HL-60/S4 treated with retinoic acid at 250 ng/mL for 4 days and 3 days (cell line): ENCODE measurements around the gene RSPRY1.

Experiments used
- in situ Hi-C: fragments of 300-500 bp; cut with MboI; formaldehyde crosslinking; loops from 2 replicates; pipeline ENCODE4 v1.7.0; 2022; ENCODE audit warnings: low sequenced_read_pairs

The RSPRY1 gene

DNA sequence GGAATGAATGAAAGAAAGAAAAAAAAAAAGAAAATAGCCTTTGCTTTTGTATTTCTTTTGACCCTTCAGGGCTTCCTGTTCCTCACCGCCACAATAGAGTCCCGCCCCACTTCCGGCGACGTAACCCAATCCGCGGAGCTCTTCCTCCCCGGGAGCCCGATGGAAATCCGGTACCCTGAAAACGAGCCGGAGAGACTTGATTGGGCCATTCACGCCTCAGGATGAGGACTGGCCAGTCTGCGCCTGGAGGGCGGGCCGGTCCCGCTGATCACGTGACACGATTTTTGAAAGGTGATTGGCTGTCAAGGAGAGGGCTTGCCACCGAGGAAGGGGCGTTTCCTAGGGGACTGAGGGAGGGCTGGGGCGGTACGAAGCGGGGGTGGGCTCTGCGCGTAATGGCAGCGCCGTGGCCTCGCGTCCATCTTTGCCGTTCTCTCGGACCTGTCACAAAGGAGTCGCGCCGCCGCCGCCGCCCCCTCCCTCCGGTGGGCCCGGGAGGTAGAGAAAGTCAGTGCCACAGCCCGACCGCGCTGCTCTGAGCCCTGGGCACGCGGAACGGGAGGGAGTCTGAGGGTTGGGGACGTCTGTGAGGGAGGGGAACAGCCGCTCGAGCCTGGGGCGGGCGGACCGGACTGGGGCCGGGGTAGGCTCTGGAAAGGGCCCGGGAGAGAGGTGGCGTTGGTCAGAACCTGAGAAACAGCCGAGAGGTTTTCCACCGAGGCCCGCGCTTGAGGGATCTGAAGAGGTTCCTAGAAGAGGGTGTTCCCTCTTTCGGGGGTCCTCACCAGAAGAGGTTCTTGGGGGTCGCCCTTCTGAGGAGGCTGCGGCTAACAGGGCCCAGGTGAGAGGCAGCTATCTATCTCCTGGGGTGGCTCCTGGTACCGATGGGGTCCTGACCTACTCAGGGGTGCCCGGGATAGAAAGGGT is at the start of gene RSPRY1, which contains the start of gene PSME3IP1:
Gene RSPRY1 (plus strand): TSS at position 385 of the 927 bp plus-strand sequence. CDS start 18,330 bp downstream, outside the sequence.
Gene PSME3IP1 (minus strand): TSS at position 95 of the 927 bp plus-strand sequence. CDS start 12,185 bp downstream, outside the sequence.
- in situ Hi-C loops = no loop called here

DNA sequence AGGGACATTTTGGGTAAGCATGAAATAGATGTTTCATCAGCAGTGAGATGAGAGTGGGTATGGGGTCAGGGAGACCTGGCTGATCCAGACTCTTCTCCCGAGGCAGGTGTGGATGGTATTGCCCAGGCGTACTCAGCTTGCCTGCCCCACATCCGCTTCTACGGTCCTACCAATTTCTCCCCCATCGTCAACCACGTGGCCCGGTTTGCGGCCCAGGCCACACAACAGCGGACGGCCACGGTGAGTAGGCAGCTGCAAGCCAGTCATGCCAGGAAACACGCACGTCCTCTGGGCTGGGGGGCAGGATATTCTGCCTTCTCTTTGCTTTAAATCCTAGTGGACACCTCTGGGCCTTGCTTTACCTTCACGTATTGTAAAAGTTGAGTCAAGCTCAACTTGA is 49.1 kb upstream of the RSPRY1 start:
- in situ Hi-C loops = no loop called here

DNA sequence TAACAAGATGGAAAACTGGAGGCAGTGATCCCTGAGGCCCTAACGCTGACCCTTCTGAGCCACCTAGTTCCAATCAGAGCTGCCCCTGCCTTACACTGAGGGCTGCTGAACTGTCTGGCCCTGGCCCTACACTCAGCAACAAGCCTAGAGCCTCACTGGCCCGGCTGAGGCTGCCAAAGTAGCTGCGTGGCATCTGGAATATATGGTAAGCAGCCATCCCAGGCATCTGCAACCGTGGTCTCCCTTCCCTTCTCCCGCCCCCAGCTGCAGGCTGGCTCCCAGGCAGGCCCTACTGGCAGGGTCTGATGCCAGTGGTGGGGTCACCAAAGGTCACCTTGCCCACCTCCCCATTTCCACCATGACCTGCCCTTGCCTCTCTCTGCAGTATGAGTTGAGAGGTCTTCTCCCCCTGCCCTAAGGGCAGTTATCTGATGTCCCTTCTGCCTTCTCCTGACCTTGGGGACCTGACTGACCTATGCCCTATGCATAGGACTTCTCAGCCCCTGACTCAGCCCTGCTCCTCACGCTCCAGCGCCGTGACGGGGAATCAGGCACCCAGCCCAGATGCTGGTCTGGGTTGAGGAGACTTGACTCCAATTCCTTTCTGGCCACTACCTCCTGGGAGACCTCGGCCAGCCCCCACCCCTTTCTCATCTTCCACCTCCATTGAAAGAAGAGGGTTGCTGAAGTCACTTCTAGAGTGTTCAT is 48.4 kb upstream of the RSPRY1 start:
- in situ Hi-C loops = no loop called here

DNA sequence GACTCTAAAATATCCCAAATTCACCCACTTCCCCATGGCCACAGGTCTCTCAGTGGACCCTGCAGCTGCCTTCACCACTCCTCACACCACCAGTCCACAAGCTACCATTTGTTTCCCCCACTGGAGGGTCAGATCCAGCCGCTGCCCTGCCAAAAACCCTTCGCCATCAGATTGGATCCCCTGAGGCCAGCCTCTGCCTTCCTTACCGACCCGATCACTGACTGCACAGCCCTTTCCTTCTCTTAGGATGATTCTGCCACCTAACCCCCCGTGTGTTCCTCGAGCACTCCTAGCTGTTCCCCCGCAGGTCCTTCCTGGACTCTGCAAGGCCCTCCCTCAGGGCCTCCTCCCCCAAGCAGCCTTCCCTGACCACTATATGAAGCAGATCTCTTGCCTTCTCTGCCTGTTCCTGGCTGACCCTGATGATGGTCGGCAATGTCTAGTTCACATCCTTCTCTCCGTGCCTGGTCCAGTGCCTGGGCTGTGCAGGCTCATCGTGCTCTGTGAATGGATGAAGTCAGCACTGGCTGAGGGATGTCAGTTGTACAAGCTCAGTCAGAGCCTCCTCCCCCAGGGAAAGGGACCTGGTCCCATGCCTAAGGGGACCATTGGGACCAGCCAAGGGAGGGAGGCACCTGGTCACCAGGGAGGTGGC is 47.7 kb upstream of the RSPRY1 start:
- in situ Hi-C loops = no loop called here

DNA sequence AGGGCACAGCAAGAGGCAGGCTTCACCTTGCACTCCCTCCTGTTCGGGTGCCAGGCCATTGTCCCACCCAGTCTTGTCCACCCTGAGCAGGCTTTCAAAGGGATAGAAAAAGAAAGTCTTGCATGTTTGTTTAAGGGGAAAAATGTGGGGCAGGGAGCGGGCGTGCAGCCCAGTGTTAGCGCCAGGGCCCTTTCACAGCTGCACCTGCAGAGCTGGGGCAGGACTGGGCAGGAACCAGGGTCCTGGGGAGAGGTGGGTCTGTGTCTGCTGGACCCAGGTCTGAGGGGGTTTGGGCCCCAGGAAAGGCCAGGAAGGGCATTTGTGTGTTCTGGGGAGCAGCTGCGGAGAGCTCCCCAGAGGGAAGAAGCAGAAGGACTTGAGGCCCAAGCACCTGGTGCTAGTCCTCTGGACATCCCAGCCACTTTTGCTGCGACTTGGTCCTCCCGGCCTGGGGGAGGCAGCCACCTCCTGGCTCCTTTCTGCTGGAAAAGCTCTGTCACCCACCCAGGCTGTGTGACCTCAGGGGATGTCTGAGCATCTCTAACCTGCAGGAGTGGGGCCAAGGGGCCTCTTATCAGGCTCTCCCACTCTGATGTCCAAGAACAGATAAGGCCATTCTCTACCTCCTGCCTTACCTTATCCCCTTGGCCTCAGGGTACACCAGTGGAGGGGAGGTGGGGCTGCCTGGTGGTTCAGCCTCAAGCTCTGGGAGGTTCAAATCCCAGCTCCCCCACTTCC is 45.0 kb upstream of the RSPRY1 start:
- in situ Hi-C loops = no loop called here

DNA sequence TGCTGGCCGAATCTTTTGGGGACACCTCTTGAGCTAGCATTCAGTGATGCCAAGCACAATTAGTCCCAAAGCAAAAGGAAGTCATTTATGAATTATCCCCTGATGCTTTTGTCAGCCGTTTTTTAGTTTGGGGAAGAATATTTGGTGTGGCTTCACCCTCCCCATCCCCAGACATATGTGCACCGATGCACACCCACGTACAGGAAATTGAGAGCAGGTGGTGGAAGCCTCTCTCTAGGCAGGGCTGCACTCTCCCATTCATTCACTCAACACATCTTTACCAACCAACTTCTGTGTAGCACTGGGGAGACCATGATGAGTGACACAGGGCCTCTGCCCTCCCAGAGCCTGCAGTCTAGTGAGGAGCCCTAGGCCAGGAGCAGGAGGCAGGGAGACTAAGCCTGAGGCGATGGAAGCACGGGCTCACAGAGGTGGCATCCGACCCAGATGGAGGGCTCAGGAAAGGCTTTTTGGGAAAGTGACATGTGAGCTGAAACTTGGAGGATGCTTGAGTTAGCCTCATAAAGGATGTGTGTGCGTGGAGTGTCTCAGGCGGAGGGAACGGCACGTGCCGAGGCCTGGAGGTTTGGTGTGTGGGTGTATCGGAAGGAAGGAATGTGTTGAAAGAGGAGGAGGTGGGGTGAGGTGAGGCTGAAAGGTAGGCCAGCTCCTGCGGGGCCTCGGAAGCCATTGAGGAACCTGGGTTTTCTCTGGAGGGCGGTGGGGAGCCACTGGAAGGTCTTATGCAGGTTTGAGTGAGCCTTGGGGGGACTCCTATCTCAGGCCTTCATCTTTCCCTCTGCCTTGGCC is 44.1 kb upstream of the RSPRY1 start:
- in situ Hi-C loops = no loop called here

DNA sequence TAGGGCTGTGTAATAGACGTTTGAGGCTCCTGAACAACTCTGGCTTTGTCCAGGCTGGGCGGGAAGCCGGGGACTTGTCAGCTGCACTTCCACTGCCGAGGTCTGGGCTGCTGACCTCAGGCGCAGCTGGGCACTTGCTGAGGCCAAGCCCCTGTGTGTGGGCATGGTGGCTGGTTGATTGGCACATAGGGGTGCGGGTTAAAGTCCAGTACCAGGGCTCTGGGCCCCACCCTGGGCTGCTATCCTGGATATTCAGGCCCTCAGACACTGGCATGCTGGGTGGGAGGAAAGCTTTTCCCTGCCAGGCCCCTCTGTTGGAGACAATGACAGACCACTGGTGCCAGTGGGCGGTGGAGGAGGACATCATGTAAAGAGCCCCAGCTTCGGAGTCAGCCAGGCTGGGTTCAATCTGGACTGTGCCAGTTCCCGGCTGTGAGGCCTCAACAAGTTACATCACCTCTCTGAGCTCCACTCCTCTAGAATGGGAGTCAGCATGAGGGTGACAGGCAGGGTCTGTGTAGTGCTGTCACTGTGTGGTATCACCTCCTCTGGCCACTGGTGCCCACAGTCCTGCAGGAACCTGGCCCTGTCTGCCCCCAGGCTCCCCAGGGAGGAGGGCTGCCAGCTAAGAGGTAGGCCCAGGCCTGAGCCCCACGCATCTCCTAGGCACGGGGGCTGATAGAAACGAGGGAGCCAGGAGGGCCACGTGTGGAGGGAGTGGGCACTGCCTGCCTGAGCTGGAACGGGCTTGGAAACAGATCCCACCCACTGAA is 42.8 kb upstream of the RSPRY1 start:
- in situ Hi-C loops = no loop called here

DNA sequence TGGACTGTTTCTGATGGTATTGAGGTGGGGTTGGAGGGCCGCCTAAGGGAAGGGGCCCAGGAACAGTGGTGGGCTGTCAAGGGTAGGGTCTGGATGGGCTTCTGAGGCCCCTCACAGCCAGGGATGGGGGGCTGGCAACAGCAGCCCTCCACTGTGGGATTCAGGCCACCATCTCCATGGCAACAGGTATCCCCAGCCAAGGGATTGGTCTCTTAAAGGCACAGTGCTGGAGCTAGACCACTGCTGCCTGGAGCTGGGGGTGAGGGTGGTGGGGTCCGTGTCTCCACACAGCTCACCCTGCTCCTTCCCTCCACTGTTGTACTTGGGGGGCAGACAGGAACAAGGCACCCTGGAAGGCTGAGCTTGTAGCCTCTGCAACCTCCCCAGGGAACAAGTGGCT is 42.1 kb upstream of the RSPRY1 start:
- in situ Hi-C loops = no loop called here

DNA sequence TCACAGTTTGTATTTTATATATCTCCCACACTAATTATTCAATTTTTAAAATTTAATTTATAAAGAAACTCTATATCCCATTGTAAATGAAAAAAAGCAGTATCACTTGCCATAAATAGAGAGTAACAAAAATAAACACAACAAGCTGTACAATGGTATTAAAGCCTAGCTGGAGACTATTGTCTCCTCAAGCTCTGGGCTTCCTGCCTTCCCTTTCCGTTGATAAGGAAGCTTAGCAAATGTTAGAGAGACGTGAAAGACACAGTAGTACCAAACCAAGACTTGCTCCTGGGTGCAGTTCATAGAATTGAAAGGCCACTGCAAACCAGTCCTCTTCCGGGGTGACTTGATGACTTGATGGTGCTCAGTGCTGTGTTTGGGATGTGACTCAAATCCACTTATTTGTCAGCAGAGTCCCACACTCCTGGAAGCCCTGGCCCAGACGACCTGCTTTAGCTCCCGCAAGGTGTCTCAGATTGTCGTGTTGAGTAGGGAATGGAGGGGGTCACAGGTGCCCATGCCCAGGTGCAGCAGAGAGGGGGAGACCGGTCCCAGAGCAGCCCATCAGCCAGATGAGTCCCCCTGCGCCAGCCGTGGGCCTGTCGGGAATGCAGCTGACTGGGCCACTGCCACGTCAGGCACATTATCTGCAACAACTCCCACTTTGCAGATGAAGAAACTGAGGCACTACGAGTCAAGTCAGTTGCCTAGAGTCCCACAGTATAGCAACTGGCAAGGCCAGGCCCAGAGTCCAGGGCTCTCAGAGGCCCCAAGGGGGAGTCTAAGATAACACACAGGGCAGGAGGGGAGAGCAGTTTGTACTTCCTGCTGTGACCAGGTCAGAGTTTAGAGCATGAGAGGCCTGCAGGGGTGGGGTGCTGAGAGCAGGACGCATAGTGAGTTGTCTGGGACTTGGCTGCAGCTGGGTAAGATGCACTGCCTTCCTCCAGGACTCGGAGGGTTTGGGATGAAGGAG is 40.8 kb upstream of the RSPRY1 start:
- in situ Hi-C loops = no loop called here

DNA sequence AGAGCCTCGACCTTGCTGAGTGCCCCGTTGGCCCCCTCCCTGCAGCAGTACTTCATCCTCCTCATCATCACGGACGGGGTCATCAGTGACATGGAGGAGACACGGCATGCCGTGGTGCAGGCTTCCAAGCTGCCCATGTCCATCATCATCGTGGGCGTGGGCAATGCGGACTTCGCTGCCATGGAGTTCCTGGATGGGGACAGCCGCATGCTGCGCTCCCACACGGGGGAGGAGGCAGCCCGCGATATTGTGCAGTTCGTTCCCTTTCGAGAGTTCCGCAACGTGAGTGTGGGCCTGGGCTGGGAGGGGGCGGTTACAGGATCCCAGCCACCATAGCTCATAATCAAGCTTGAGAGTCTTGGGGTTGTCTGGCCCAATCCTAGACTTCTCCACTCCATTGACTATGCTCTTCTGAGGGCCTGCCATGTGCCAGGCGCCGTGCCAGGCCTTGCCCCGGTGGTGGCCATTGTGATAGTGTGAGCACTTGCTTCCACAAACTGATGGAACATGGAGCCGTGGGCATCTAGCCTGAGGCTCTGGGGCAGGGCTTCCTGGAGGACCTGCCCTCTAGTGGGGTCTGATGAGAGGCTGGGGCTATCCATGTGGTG is 40.0 kb upstream of the RSPRY1 start:
- in situ Hi-C loops = no loop called here

DNA sequence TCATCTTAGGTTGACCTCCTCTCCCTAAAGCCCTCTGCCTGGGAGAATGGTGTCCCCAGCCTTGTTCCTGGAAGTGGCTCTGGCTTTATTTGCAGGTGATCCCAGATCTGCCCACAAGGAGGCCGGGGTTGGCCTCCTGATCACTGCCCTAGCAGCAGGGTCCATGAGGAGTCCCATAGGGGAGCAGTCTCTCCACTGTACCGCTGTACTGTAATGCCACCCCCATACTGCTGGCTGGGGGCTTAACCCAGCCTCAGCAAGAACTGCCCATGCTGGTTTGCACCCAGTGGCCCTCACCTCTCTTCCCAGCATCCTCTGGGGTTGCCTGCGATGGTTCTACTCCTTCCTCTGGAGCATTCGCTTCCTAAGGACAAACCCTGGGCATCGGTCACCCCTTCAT is 39.4 kb upstream of the RSPRY1 start:
- in situ Hi-C loops = no loop called here

DNA sequence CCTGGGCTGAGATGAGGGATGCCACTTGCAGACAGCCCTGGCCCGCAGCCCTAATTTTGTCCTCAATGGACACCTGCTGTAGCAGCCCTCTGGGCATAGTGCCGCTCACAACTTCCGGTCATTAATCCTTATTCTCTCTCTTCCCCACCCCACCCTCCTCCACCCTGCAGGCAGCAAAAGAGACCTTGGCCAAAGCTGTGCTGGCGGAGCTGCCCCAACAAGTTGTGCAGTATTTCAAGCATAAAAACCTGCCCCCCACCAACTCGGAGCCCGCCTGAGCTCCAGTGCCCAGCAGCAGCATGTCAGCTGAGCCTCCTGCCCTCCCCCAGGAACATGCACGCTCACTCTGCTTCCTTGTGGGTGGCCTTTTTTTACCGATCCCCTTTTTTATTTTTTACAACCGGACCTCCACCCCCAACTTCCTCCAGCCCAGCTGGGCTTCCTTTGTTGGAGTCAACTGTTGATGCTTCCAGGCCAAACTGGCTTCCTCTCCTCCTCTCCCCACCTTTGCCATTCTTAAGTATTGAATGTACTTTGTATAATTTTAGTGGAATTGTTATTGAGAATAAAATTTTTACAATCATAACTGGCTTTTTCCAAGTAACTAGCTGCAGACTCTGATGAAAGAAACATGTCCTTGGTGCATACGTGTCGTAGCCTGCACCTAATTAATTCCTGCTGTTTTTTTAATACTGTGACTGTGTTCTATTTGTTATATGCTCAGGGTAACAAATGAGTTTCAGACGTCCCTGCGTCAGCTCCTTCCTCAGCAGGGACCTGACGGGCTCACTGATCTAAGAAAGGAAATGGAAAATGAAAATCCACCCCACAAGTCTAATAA is 38.5 kb upstream of the RSPRY1 start:
- in situ Hi-C loops = no loop called here

DNA sequence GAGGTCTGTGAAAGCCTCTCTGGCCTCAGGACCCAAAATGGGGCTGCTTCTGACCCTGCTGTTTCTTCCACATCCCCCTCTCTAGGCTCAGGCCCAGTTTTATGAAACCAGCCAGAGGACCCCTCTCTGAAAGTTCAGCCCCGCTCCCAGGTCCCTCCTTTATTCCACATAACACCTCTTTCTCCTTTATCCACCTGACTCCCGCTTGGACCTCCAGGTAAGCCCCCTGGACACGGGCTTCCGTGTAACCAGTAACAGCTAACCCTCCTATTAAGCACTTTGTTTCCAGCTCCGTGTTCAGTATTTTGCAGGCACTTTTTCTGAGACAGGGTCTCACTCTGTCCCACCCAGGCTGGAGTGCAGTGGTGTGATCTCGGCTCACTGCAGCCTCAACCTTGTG is 37.6 kb upstream of the RSPRY1 start:
- in situ Hi-C loops = no loop called here

DNA sequence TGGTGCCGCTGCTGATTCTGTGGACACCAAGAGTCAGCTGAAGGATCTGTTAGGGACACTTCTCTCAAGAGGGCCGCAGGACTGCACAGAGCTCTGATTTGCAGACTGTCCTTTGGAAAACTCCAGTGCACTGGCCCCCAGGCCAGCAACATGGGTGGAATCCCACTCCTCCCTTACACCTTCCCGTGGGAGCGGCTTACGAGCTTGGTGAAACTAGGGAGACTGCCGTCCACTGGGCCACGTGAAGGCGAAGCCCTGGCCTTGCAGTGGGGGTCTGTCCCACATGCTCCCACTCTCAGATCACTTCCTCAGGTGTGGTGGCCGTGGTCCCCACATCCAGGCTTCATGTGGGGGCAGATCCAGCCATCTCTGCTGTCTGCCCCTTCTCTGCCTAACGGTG is 36.7 kb upstream of the RSPRY1 start:
- in situ Hi-C loops = no loop called here

DNA sequence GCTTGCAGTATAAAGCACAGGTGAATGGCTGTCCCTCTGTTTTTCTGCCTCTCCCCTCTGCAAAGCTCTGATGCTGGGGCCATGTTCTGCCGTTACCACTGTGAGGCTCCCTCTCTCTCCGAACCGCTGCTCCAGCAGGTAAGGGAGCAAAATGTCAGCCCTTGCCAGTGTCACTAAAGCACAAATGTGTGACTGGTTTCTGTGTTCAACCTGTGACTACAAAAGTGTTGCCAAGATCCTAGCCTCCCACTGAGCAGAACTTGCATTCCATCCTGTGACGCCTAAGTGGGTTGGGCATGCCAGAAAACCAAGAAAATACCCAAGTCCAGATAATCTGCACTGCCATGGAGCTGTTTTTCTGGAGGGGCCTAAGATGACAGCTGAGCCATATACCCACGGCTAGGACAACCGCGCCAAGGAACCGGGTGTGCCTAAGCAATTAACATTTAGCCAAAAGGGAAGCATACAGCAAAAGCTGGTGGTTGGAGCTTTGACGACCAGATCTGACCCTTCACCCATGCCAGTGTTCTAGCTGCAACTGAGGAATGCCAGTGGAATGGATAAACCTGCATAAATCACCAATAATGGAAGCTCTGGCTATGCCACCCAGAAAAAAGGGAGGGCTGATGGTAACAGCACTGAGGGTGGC is 35.3 kb upstream of the RSPRY1 start:
- in situ Hi-C loops = loop anchor here (25.0 kb wide), 1 partner anchor 189 kb away; the partner anchor contains the start of gene CETP

DNA sequence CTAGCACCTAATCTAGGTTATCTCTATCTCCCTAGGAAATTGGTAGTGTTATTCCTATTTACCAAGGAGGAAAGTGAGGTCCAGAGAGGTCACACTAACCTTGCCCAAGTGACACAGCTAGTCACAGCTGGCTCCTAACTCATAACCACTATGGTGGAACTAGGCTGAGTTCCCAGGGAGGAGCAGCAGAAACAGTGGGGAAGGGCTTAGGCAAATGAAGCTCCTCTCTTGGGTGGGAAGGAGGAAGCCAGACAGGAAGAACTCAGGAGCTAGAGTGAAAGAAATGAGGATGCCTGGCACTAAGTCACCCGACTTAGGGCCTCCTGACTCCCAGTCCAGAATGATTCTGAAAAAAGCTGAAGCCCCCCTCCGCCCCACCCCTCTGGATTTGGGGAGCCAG is 34.8 kb upstream of the RSPRY1 start:
- in situ Hi-C loops = loop anchor here (25.0 kb wide), 1 partner anchor 189 kb away; the partner anchor contains the start of gene CETP
